HFF-Myc (cell line): ENCODE data around the gene PCAT7.

Experiments used
- DNase-seq: peaks from one replicate; pipeline ENCODE4 v3.0.0-alpha.2; 2011; ENCODE audit warnings: low read depth; ENCODE audit errors: extremely low read depth
- H3K4me3 ChIP-seq: replicated peaks from 2 replicates; pipeline ENCODE4 v1.5.1; 2011; ENCODE audit warnings: low read depth, mild to moderate bottlenecking, control low read depth, low read length
- CTCF ChIP-seq: IDR thresholded peaks from 2 replicates; pipeline ENCODE4 v1.5.1; 2012; ENCODE audit warnings: mild to moderate bottlenecking, low read depth, low read length, control low read depth; ENCODE audit errors: missing control alignments

Gene PCAT7

GRCh38 chr9:94612071-94612470 lies 57.2 kb downstream of the PCAT7 start:
- no peak for DNase-seq
- TF ChIP-seq CTCF: no peak
- no peak overlapping the region for H3K4me3 ChIP-seq

GRCh38 chr9:94613003-94613402 lies 58.1 kb downstream of the PCAT7 start:
- no peak for DNase-seq
- H3K4me3 ChIP-seq: no peak overlapping the region
- TF ChIP-seq CTCF: peak; percentile 11

- no peak overlapping the region for H3K4me3 ChIP-seq
- TF ChIP-seq CTCF: no peak
- no peak for DNase-seq
Measured at GRCh38 chr9:94619026-94619425, 64.1 kb downstream of the PCAT7 start.
